Measurements from ENCODE around the gene TRAF1.

TRAF1 gene

GRCh38 chr9:120857902-120858301, 68.7 kb downstream of the TRAF1 start:
- Histone ChIP-seq H3K79me2 (ENCODE audit: insufficient read depth, low read length) (peaks cover 8% of the 10 kb centered on the region; the same call in 1 of the 2 replicates), H3K4me2 (ENCODE audit: low read depth, low read length, poor library complexity, severe bottlenecking) (no peak overlapping the region), H2AFZ (ENCODE audit: low read length) (no peak overlapping the region), H3K9ac (ENCODE audit: low read depth, low read length, poor library complexity, severe bottlenecking) (no peak overlapping the region), H4K20me1 (ENCODE audit: insufficient read depth, low read length, poor library complexity, severe bottlenecking) (no peaks in the 10 kb centered on the region), H3K27me3 (ENCODE audit: insufficient read depth, low read length, poor library complexity, severe bottlenecking) (no peaks in the 10 kb centered on the region), H3K4me1 (ENCODE audit: insufficient read depth, low read length, poor library complexity, severe bottlenecking) (peaks cover under 1% of the 10 kb centered on the region), H3F3A (ENCODE audit: low read depth) (no peaks in the 10 kb centered on the region), H3K9me2 (replicated peaks; ENCODE audit: low read depth, low read length) (no peaks in the 10 kb centered on the region), H3K4me3 (ENCODE audit: low read length, poor library complexity, severe bottlenecking) (no peak overlapping the region), H3K36me3 (ENCODE audit: insufficient read depth, low read length) (peaks cover 66% of the 10 kb centered on the region), H3K9me3 (ENCODE audit: insufficient read depth, low read depth, low read length) (no peaks in the 10 kb centered on the region)
- no peak for TF ChIP-seq CTCF (conservative IDR thresholded peaks at IDR 0.05; ENCODE audit: low read length)
- TF ChIP-seq EZH2phosphoT487 (IDR thresholded peaks at IDR 0.05; ENCODE audit: borderline replicate concordance) = no peak

- peaks cover 8% of the 10 kb centered on the region; the same call in 1 of the 2 replicates for H3K79me2 ChIP-seq (ENCODE audit: insufficient read depth, low read length)
- H4K20me1 ChIP-seq (ENCODE audit: insufficient read depth, low read length, poor library complexity, severe bottlenecking) = no peaks in the 10 kb centered on the region
- no peaks in the 10 kb centered on the region for H3K27me3 ChIP-seq (ENCODE audit: insufficient read depth, low read length, poor library complexity, severe bottlenecking)
- no peaks in the 10 kb centered on the region for H3K9me3 ChIP-seq (ENCODE audit: insufficient read depth, low read depth, low read length)
- peaks cover 4% of the 10 kb centered on the region for H3K4me1 ChIP-seq (ENCODE audit: insufficient read depth, low read length, poor library complexity, severe bottlenecking)
- no peak for TF ChIP-seq EZH2phosphoT487 (IDR thresholded peaks at IDR 0.05; ENCODE audit: borderline replicate concordance)
- no peak for TF ChIP-seq CTCF (conservative IDR thresholded peaks at IDR 0.05; ENCODE audit: low read length)
- H3K4me3 ChIP-seq (ENCODE audit: low read length, poor library complexity, severe bottlenecking) = no peak overlapping the region
- H3K9ac ChIP-seq (ENCODE audit: low read depth, low read length, poor library complexity, severe bottlenecking) = no peak overlapping the region
- no peaks in the 10 kb centered on the region for H3K9me2 ChIP-seq (replicated peaks; ENCODE audit: low read depth, low read length)
- peaks cover 62% of the 10 kb centered on the region for H3K36me3 ChIP-seq (ENCODE audit: insufficient read depth, low read length)
- no peak overlapping the region for H3K4me2 ChIP-seq (ENCODE audit: low read depth, low read length, poor library complexity, severe bottlenecking)
- no peak overlapping the region for H2AFZ ChIP-seq (ENCODE audit: low read length)
- no peaks in the 10 kb centered on the region for H3F3A ChIP-seq (ENCODE audit: low read depth)
These were observed 69.1 kb downstream of the TRAF1 start for GRCh38 chr9:120857481-120857880.

GRCh38 chr9:120856700-120857099, 69.9 kb downstream of the TRAF1 start:
- H2AFZ ChIP-seq (ENCODE audit: low read length) = no peak overlapping the region
- TF ChIP-seq EZH2phosphoT487 (IDR thresholded peaks at IDR 0.05; ENCODE audit: borderline replicate concordance) = no peak
- TF ChIP-seq CTCF (conservative IDR thresholded peaks at IDR 0.05; ENCODE audit: low read length) = no peak

More at GRCh38 chr9:120856700-120857099, 69.9 kb downstream of the TRAF1 start:
- Histone ChIP-seq H3K79me2 (ENCODE audit: insufficient read depth, low read length) (peaks cover 5% of the 10 kb centered on the region; the same call in 1 of the 2 replicates), H3F3A (ENCODE audit: low read depth) (no peaks in the 10 kb centered on the region), H3K27me3 (ENCODE audit: insufficient read depth, low read length, poor library complexity, severe bottlenecking) (no peaks in the 10 kb centered on the region), H3K36me3 (ENCODE audit: insufficient read depth, low read length) (peaks cover 54% of the 10 kb centered on the region), H3K4me1 (ENCODE audit: insufficient read depth, low read length, poor library complexity, severe bottlenecking) (peaks cover 4% of the 10 kb centered on the region), H4K20me1 (ENCODE audit: insufficient read depth, low read length, poor library complexity, severe bottlenecking) (no peaks in the 10 kb centered on the region), H3K9ac (ENCODE audit: low read depth, low read length, poor library complexity, severe bottlenecking) (no peak overlapping the region), H3K4me2 (ENCODE audit: low read depth, low read length, poor library complexity, severe bottlenecking) (no peak overlapping the region), H3K9me2 (replicated peaks; ENCODE audit: low read depth, low read length) (no peaks in the 10 kb centered on the region), H3K4me3 (ENCODE audit: low read length, poor library complexity, severe bottlenecking) (no peak overlapping the region), H3K9me3 (ENCODE audit: insufficient read depth, low read depth, low read length) (no peaks in the 10 kb centered on the region)
